Omental fat pad (tissue), 4 donors: ENCODE results near the gene HACD2. TPM values are rescaled to one million over a fixed set of nuclear protein-coding genes. Genes with fewer than 3 reads are reported as not detected.

Source experiments
- ATAC-seq: fragments of 150-250 bp; one replicate; pipeline ENCODE4 v1.9.1; 2016; ENCODE audit warnings: mild to moderate bottlenecking, moderate library complexity; ENCODE audit not compliant: low FRiP score
- DNase-seq: peaks from one replicate; pipeline ENCODE4 v3.0.0-alpha.2; 2019; ENCODE audit warnings: low spot score
- total RNA-seq, 4 donors: library from RNA; depleted of rRNA; stranded (reverse); fragments of >200 nt; gene quantifications; one replicate each; pipeline ENCODE4 v1.1.0, GENCODE V29; 2016
- TF ChIP-seq, protein P1 (sequence below), 3 donors: fragments of 450-650 bp; IDR thresholded peaks; one replicate each; pipeline ENCODE4 v1.5.1; 2016 to 2017; ENCODE audit warnings: antibody characterized with exemption in 3 of 3, mild to moderate bottlenecking in 3 of 3, moderate library complexity in 2 of 3

The HACD2 gene
- total RNA-seq, 4 donors from 2014 or later, result 31.7 to 44.9 (median 34.0) TPM

DNA sequence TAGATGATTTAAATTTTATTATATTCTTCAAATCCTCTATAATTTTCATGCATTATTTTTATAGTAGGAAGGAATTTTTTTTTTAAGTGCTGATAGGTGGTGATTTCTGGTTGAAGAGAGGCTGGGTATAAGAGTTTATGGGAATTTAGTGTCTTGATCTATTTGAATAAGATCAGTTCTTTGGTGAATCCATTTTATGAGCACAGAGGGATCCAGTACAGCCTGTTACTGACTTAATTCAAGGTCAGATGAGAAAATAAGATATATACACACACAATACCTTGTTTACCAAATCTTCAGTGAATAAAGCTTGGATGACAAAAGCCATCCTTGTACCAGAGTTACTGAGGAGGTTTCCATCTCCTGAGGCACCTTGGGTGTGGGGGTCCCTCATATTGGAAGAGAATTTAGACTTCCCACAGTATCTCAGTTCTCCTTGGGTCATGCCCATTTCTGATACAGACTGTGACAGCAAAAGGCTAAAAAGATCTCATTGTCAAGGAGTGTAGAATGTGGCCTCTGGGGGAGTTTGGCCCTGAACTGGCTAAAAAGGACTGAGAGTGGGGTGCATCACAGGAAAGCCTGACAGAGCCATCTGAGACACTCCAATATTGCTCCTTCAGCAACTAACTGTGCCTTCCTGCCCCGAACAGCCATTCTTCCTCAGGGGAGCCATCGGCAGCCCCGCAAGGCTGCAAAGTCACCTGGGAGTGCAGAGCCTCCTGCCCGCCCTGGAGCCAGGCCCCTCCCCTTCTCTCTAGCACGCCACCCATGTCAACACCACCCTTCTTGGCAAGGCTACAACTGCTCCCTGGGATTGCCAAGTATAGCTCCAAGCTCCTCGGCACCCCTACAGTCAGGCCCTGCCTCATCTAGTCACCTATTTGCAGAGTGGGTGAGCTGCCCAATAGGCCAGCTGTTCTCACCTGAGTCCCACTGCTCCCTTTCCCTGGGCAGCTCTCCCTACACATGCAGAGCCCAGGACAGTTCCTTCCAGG is 43.1 kb upstream of the HACD2 start:
- ATAC-seq (no peak), DNase-seq (no peak)
- TF ChIP-seq, protein P1, sequence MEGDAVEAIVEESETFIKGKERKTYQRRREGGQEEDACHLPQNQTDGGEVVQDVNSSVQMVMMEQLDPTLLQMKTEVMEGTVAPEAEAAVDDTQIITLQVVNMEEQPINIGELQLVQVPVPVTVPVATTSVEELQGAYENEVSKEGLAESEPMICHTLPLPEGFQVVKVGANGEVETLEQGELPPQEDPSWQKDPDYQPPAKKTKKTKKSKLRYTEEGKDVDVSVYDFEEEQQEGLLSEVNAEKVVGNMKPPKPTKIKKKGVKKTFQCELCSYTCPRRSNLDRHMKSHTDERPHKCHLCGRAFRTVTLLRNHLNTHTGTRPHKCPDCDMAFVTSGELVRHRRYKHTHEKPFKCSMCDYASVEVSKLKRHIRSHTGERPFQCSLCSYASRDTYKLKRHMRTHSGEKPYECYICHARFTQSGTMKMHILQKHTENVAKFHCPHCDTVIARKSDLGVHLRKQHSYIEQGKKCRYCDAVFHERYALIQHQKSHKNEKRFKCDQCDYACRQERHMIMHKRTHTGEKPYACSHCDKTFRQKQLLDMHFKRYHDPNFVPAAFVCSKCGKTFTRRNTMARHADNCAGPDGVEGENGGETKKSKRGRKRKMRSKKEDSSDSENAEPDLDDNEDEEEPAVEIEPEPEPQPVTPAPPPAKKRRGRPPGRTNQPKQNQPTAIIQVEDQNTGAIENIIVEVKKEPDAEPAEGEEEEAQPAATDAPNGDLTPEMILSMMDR (IDR thresholded peaks at IDR 0.05), result no peak

GRCh38 chr3:123626881-123627280 is 42.0 kb upstream of the HACD2 start:
- TF ChIP-seq, protein P1 (IDR thresholded peaks at IDR 0.05), result no peak
- DNase-seq (no peak), ATAC-seq (no peak)

- DNase-seq (no peak), ATAC-seq (no peak)
- TF ChIP-seq, protein P1 (IDR thresholded peaks at IDR 0.05), result no peak
Measured at GRCh38 chr3:123624302-123624701, 39.4 kb upstream of the HACD2 start.

- DNase-seq, result no peak
- TF ChIP-seq, protein P1 (IDR thresholded peaks at IDR 0.05), result no peak
- no peak for ATAC-seq
Measured at GRCh38 chr3:123623346-123623880, 38.6 kb upstream of the HACD2 start.

DNA sequence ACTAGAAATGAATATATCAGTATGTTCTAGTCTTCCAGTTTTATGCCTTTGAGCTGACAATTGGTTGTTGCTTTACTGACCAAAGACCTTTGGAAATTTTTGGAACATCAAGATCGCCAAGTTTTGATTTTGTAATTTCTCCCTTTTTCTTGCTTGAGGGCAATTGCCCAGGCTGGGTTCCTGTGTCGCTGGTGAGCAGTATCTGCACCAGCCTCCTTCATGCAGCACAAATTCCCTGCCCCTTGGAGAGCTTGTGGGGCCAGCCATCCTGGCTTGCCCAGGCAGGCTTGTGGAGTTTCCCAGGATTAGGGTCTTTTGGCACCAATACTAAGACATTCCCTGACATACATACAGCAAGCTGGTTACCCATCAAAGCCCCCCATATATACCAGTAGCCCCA is 37.9 kb upstream of the HACD2 start:
- TF ChIP-seq, protein P1 (IDR thresholded peaks at IDR 0.05), result no peak
- no peak for DNase-seq

GRCh38 chr3:123621850-123622189 is 37.0 kb upstream of the HACD2 start:
- DNase-seq (no peak), ATAC-seq (no peak)
- TF ChIP-seq, protein P1 (IDR thresholded peaks at IDR 0.05), result no peak

More for the DNA sequence above, 37.9 kb upstream of the HACD2 start:
- ATAC-seq, result no peak
